PC-9 (cell line): ENCODE measurements around the gene SIAH2. TPM values are rescaled to one million over a fixed set of nuclear protein-coding genes. Genes with fewer than 3 reads are reported as not detected.

Experiments
- BruUV-seq: library from RNA; stranded (reverse); fragments of 400-500 nt; replicated peaks from 2 replicates; lab custom pipeline; 2021; lab: Mats Ljungman, UMichigan
- CTCF ChIA-PET: fragments of 300-600 bp; sonication (Branson Sonifier 250); formaldehyde crosslinking; loops from one replicate; lab custom pipeline; 2022; ENCODE audit warnings: antibody characterized with exemption; lab: Charles Lee
- POLR2A ChIA-PET: fragments of 300-600 bp; sonication (Branson Sonifier 250); formaldehyde crosslinking; loops from one replicate; lab custom pipeline; 2022; ENCODE audit warnings: antibody characterized with exemption; ENCODE audit not compliant: unreplicated experiment; lab: Charles Lee
- DNase-seq, 2 experiments: peaks; one replicate each; pipeline versions ENCODE4 v3.0.0 to v3.0.0-alpha.2; 2015 to 2022; ENCODE audit warnings: mixed read lengths in 1 of 2
- H2AFZ ChIP-seq: fragments of 200-600 bp; sonication (generic); 2 replicates; pipeline ENCODE4 v1.8.1; 2017; ENCODE audit warnings: antibody characterized with exemption
- H3F3A ChIP-seq: fragments of 200-600 bp; sonication (generic); 2 replicates; pipeline ENCODE4 v1.8.1; 2017; ENCODE audit warnings: antibody characterized with exemption, mild to moderate bottlenecking, low read depth; ENCODE audit not compliant: insufficient read depth
- H3K27ac ChIP-seq: fragments of 200-600 bp; sonication (generic); 2 replicates; pipeline ENCODE4 v1.6.1; 2016; ENCODE audit warnings: mixed run types
- H3K27me3 ChIP-seq: fragments of 200-600 bp; sonication (generic); 2 replicates; pipeline ENCODE4 v1.6.1; 2016; ENCODE audit warnings: low read depth, mixed run types; ENCODE audit not compliant: insufficient read depth
- H3K36me3 ChIP-seq: fragments of 200-600 bp; sonication (generic); 2 replicates; pipeline ENCODE4 v1.6.1; 2016; ENCODE audit warnings: low read depth, mixed run types
- H3K4me1 ChIP-seq: fragments of 200-600 bp; sonication (generic); replicated peaks from 2 replicates; pipeline ENCODE4 v1.6.1; 2016; ENCODE audit warnings: mixed run types; ENCODE audit not compliant: insufficient read depth
- H3K4me2 ChIP-seq: fragments of 200-600 bp; sonication (generic); 2 replicates; pipeline ENCODE4 v1.6.1; 2017; ENCODE audit warnings: mixed run types
- H3K4me3 ChIP-seq: fragments of 200-600 bp; sonication (generic); 2 replicates; pipeline ENCODE4 v1.6.1; 2016; ENCODE audit warnings: mixed run types
- H3K79me2 ChIP-seq: fragments of 200-600 bp; sonication (generic); 2 replicates; pipeline ENCODE4 v1.6.1; 2017; ENCODE audit warnings: low read depth, mixed run types
- H3K9me2 ChIP-seq: fragments of 200-600 bp; sonication (generic); 2 replicates; pipeline ENCODE4 v1.8.1; 2017; ENCODE audit warnings: mild to moderate bottlenecking; ENCODE audit not compliant: insufficient read depth
- H3K9me3 ChIP-seq: fragments of 200-600 bp; sonication (generic); 2 replicates; pipeline ENCODE4 v1.8.1; 2016; ENCODE audit warnings: low read depth; ENCODE audit not compliant: insufficient read depth
- H4K20me1 ChIP-seq: fragments of 200-600 bp; sonication (generic); 2 replicates; pipeline ENCODE4 v1.8.1; 2017; ENCODE audit not compliant: insufficient read depth
- EZH2 ChIP-seq: fragments of 200-600 bp; sonication (generic); IDR thresholded peaks from 2 replicates; pipeline ENCODE4 v1.8.0; 2017; ENCODE audit warnings: antibody characterized with exemption, low read depth
- intact Hi-C: fragments of 100-400 bp; cut with micrococcal nuclease; formaldehyde crosslinking; loops from one replicate; pipeline ENCODE4 v1.10.0; 2022; ENCODE audit not compliant: unreplicated experiment
- total RNA-seq: library from RNA; stranded (reverse); gene quantifications from 2 replicates; pipeline ENCODE4 v1.2.3, GENCODE V29; 2021
- TF ChIP-seq, protein P1 (sequence below): fragments of 200-600 bp; sonication (generic); conservative IDR thresholded peaks from 2 replicates; pipeline ENCODE4 v1.6.1; 2017; ENCODE audit warnings: mixed run types, antibody characterized with exemption, mild to moderate bottlenecking, moderate library complexity

The SIAH2 gene
- total RNA-seq, 1 experiment from 2014 or later, result 20.3 TPM

DNA sequence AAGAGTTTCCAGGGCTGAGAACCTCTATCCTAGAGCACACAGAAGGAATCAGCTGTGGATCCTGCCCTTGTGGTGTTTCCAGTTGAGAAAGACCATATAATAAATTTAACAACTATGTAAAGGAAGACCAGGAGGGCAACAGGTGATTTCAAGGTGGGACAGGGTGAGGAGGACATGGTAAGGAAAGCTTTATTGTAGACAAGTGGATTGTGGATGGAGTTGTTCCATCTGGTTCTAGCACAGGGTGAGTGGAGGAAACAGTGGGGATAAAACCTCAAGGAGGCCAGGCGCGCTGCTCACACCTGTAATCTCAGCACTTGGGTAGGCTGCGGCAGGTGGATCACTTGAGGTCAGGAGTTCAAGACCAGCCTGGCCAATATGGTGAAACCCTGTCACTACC lies 17.1 kb downstream of the SIAH2 start:
- H3K4me3 ChIP-seq, result no peak overlapping the region
- peaks cover 76% of the 10 kb centered on the region for H3K79me2 ChIP-seq
- H2AFZ ChIP-seq, result no peak overlapping the region
- H3F3A ChIP-seq, result peaks cover 7% of the 10 kb centered on the region; the same call in 1 of the 2 replicates
- DNase-seq, result no peak
- BruUV-seq, result no TSS peak
- ChIA-PET POLR2A (no interaction called here), CTCF (no interaction called here)
- H3K36me3 ChIP-seq, result no peaks in the 10 kb centered on the region
- no peaks in the 10 kb centered on the region for H3K9me2 ChIP-seq
- H3K9me3 ChIP-seq, result no peaks in the 10 kb centered on the region
- no peaks in the 10 kb centered on the region for H3K27me3 ChIP-seq
- peaks cover 22% of the 10 kb centered on the region; the same call in 1 of the 2 replicates for H4K20me1 ChIP-seq
- H3K27ac ChIP-seq, result no peak overlapping the region
- H3K4me1 ChIP-seq, result peaks cover 20% of the 10 kb centered on the region
- intact Hi-C loops, result no loop called here
- TF ChIP-seq EZH2, result no peak
- TF ChIP-seq, protein P1, sequence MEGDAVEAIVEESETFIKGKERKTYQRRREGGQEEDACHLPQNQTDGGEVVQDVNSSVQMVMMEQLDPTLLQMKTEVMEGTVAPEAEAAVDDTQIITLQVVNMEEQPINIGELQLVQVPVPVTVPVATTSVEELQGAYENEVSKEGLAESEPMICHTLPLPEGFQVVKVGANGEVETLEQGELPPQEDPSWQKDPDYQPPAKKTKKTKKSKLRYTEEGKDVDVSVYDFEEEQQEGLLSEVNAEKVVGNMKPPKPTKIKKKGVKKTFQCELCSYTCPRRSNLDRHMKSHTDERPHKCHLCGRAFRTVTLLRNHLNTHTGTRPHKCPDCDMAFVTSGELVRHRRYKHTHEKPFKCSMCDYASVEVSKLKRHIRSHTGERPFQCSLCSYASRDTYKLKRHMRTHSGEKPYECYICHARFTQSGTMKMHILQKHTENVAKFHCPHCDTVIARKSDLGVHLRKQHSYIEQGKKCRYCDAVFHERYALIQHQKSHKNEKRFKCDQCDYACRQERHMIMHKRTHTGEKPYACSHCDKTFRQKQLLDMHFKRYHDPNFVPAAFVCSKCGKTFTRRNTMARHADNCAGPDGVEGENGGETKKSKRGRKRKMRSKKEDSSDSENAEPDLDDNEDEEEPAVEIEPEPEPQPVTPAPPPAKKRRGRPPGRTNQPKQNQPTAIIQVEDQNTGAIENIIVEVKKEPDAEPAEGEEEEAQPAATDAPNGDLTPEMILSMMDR, result no peak
- no peak overlapping the region for H3K4me2 ChIP-seq

DNA sequence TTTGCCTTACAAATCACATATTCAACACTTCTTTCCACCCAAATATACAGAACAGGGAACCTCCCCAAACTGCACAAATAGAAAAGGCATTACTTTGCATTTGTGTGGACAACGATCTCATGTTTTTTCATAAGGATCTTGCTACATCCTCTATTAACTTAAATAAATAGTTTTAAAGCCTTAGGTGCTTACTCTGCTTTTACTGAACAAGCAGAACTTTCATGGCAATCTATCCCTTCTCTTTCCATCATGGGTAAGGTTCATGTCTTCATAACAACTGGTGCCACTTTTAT lies 18.1 kb downstream of the SIAH2 start:
- Histone ChIP-seq H2AFZ (no peak overlapping the region), H3K36me3 (no peaks in the 10 kb centered on the region), H3K4me1 (peaks cover 20% of the 10 kb centered on the region), H3K9me3 (no peaks in the 10 kb centered on the region), H3K9me2 (no peaks in the 10 kb centered on the region), H3K79me2 (peaks cover 67% of the 10 kb centered on the region), H3K27ac (no peak overlapping the region), H3F3A (peaks cover 7% of the 10 kb centered on the region; the same call in 1 of the 2 replicates), H3K27me3 (no peaks in the 10 kb centered on the region), H4K20me1 (peaks cover 22% of the 10 kb centered on the region; the same call in 1 of the 2 replicates), H3K4me3 (no peak overlapping the region), H3K4me2 (no peak overlapping the region)
- CTCF ChIA-PET, result no interaction called here
- POLR2A ChIA-PET, result no interaction called here
- no TSS peak for BruUV-seq
- no peak for DNase-seq
- TF ChIP-seq EZH2, result no peak
- TF ChIP-seq, protein P1, result no peak
- intact Hi-C loops, result no loop called here

DNA sequence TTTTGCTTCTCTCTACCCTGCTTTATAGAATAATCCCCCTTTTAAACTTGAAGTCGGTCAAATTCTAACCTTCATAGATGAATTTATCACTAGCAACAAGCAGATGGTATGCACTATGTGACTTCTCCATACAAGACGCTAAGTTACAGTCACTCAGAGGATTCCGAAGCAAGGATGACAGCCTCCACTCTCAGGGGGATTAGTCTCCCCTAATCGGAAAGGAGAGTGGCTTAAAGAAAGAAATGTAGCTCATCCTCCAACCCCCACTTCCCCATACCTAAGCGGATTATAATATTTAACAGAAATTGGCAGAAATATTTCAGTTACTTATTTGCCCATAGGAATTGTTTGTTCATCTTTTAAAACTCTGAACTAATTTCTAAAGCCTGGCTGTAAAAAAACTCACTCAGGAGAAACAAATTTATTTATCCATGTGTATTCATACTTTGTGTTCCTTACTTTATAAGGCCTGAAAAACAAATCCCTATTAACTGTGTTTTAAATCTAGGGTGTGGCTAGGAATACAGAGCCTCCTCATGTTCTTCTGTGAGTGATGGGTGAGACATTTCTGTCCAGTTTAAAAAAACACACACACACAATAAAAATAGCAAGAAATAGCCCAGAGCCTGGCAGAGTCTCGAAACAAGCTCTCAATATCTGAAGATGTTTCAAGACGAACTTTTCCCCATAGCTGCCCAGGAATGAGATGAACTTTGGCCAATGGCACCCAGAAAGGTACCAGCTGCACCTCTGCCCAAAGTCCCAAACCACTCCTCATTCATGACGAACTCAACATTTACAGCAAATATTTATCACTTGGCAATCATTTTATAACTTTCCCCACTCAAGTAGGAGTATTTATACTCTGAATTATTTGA lies 18.7 kb downstream of the SIAH2 start:
- Histone ChIP-seq H3K4me3 (no peak overlapping the region), H3F3A (peaks cover 7% of the 10 kb centered on the region; the same call in 1 of the 2 replicates), H3K27me3 (no peaks in the 10 kb centered on the region), H3K27ac (peak overlapping the region; percentile 60), H3K4me2 (peak overlapping the region; percentile 21), H3K4me1 (peaks cover 20% of the 10 kb centered on the region), H3K36me3 (no peaks in the 10 kb centered on the region), H3K79me2 (peaks cover 61% of the 10 kb centered on the region), H3K9me2 (no peaks in the 10 kb centered on the region), H2AFZ (no peak overlapping the region), H3K9me3 (no peaks in the 10 kb centered on the region), H4K20me1 (peaks cover 22% of the 10 kb centered on the region; the same call in 1 of the 2 replicates)
- no peak for TF ChIP-seq EZH2
- TF ChIP-seq, protein P1, result no peak
- POLR2A ChIA-PET, result no interaction called here
- intact Hi-C loops, result no loop called here
- CTCF ChIA-PET, result interaction anchor here (0.6 to 1.0 kb wide), 2 partner anchors 19 to 357 kb away, joined by 3 to 5 read pairs; no protein-coding TSS in a partner anchor
- DNase-seq, result no peak
- TSS peak; percentile 26 for BruUV-seq
